Kasumi-1 (cell line): ENCODE data around the gene HIRIP3.

Experiments
- DNase-seq, 2 experiments: peaks; one replicate each; lab custom pipeline; 2025; lab: John Stamatoyannopoulos, UW

HIRIP3 gene

GRCh38 chr16:29996766-29997250, 1.4 kb upstream of the HIRIP3 start:
- no peak for DNase-seq

- peak; percentile 73 to 87 for DNase-seq
Measured at GRCh38 chr16:29995911-29996765, 721 bp upstream of the HIRIP3 start, which contains the start of gene INO80E. Gene INO80E (plus strand): TSS chr16:29996241. CDS start chr16:29996311, 70 bp downstream.

- DNase-seq = no peak
Measured at GRCh38 chr16:29994600-29995323, 655 bp downstream of the HIRIP3 start.

- DNase-seq = no peak
Measured at GRCh38 chr16:29993903-29994599, 1.4 kb downstream of the HIRIP3 start.

GRCh38 chr16:29993191-29993902, 2.1 kb downstream of the HIRIP3 start:
- DNase-seq = no peak

- no peak for DNase-seq
Measured at GRCh38 chr16:29992344-29992967, 3.0 kb downstream of the HIRIP3 start.

- DNase-seq = no peak
Measured at GRCh38 chr16:29991571-29991904, 3.9 kb downstream of the HIRIP3 start.

GRCh38 chr16:29990883-29991570, 4.4 kb downstream of the HIRIP3 start:
- no peak for DNase-seq

- no peak for DNase-seq
Measured at GRCh38 chr16:29990034-29990433, 5.4 kb downstream of the HIRIP3 start.

- DNase-seq = no peak
Measured at GRCh38 chr16:29989111-29989858, 6.1 kb downstream of the HIRIP3 start.

- no peak for DNase-seq
Measured at GRCh38 chr16:29988346-29989075, 6.9 kb downstream of the HIRIP3 start.

- DNase-seq = no peak
Measured at GRCh38 chr16:29987371-29988085, 7.9 kb downstream of the HIRIP3 start.

GRCh38 chr16:29986931-29987330, 8.5 kb downstream of the HIRIP3 start:
- DNase-seq = no peak

- no peak for DNase-seq
Measured at GRCh38 chr16:29986231-29986630, 9.2 kb downstream of the HIRIP3 start.

- DNase-seq = no peak
Measured at GRCh38 chr16:29985271-29985811, 10.1 kb downstream of the HIRIP3 start.

GRCh38 chr16:29984764-29985147, 10.7 kb downstream of the HIRIP3 start:
- no peak for DNase-seq

GRCh38 chr16:29984137-29984763, 11.2 kb downstream of the HIRIP3 start:
- DNase-seq = no peak
